IPS DF 4.7 (cell line): ENCODE data around the gene WBP1L.

Experiments
- DNase-seq: peaks from one replicate; pipeline ENCODE4 v3.0.0-alpha.2; 2013; ENCODE audit warnings: low spot score; ENCODE audit errors: extremely low read depth

Gene WBP1L

GRCh38 chr10:102778781-102779180 lies 35.0 kb downstream of the WBP1L start:
- DNase-seq: no peak

GRCh38 chr10:102779680-102780526 lies 36.2 kb downstream of the WBP1L start:
- no peak for DNase-seq

- no peak for DNase-seq
Measured at GRCh38 chr10:102780527-102780808, 36.7 kb downstream of the WBP1L start.

GRCh38 chr10:102781090-102781920 lies 37.6 kb downstream of the WBP1L start:
- no peak for DNase-seq

GRCh38 chr10:102781921-102782557 lies 38.3 kb downstream of the WBP1L start:
- no peak for DNase-seq

GRCh38 chr10:102782673-102783551 lies 39.2 kb downstream of the WBP1L start:
- no peak for DNase-seq

GRCh38 chr10:102783568-102783967 lies 39.8 kb downstream of the WBP1L start:
- DNase-seq: no peak

GRCh38 chr10:102785818-102786217 lies 42.1 kb downstream of the WBP1L start:
- no peak for DNase-seq

GRCh38 chr10:102791754-102792395 lies 48.1 kb downstream of the WBP1L start:
- no peak for DNase-seq

- DNase-seq: no peak
Measured at GRCh38 chr10:102795453-102796406, 52.0 kb downstream of the WBP1L start.

GRCh38 chr10:102796407-102797176 lies 52.8 kb downstream of the WBP1L start:
- no peak for DNase-seq

GRCh38 chr10:102799691-102800471 lies 56.1 kb downstream of the WBP1L start:
- no peak for DNase-seq

GRCh38 chr10:102800611-102801335 lies 57.0 kb downstream of the WBP1L start:
- no peak for DNase-seq

- DNase-seq: no peak
Measured at GRCh38 chr10:102801496-102801895, 57.7 kb downstream of the WBP1L start.

- DNase-seq: no peak
Measured at GRCh38 chr10:102801978-102802377, 58.2 kb downstream of the WBP1L start.

GRCh38 chr10:102802920-102803534 lies 59.3 kb downstream of the WBP1L start:
- peak; percentile 56 for DNase-seq
